HL-60/S4 treated with retinoic acid at 250 ng/mL for 4 days and 3 days (cell line): ENCODE measurements around the gene HBA2.
"Not testable (repeated sequence)": the region's sequence is repeated elsewhere in the genome, so short reads cannot be mapped to it uniquely, and the experiment has no call there.

ENCODE experiments used
- in situ Hi-C: fragments of 300-500 bp; cut with MboI; formaldehyde crosslinking; loops from 2 replicates; pipeline ENCODE4 v1.7.0; 2022; ENCODE audit warnings: low sequenced_read_pairs

Gene HBA2

GRCh38 chr16:173928-174769, 1.5 kb downstream of the HBA2 start:
- in situ Hi-C loops = not testable (repeated sequence)

DNA sequence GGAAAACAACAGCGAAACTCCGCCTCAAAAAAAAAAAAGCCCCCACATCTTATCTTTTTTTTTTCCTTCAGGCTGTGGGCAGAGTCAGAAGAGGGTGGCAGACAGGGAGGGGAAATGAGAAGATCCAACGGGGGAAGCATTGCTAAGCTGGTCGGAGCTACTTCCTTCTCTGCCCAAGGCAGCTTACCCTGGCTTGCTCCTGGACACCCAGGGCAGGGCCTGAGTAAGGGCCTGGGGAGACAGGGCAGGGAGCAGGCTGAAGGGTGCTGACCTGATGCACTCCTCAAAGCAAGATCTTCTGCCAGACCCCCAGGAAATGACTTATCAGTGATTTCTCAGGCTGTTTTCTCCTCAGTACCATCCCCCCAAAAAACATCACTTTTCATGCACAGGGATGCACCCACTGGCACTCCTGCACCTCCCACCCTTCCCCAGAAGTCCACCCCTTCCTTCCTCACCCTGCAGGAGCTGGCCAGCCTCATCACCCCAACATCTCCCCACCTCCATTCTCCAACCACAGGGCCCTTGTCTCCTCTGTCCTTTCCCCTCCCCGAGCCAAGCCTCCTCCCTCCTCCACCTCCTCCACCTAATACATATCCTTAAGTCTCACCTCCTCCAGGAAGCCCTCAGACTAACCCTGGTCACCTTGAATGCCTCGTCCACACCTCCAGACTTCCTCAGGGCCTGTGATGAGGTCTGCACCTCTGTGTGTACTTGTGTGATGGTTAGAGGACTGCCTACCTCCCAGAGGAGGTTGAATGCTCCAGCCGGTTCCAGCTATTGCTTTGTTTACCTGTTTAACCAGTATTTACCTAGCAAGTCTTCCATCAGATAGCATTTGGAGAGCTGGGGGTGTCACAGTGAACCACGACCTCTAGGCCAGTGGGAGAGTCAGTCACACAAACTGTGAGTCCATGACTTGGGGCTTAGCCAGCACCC, 2.6 kb downstream of the HBA2 start:
- in situ Hi-C loops = no loop called here

- in situ Hi-C loops = not testable (repeated sequence)
Observed at GRCh38 chr16:176006-176405, 3.3 kb downstream of the HBA2 start.

DNA sequence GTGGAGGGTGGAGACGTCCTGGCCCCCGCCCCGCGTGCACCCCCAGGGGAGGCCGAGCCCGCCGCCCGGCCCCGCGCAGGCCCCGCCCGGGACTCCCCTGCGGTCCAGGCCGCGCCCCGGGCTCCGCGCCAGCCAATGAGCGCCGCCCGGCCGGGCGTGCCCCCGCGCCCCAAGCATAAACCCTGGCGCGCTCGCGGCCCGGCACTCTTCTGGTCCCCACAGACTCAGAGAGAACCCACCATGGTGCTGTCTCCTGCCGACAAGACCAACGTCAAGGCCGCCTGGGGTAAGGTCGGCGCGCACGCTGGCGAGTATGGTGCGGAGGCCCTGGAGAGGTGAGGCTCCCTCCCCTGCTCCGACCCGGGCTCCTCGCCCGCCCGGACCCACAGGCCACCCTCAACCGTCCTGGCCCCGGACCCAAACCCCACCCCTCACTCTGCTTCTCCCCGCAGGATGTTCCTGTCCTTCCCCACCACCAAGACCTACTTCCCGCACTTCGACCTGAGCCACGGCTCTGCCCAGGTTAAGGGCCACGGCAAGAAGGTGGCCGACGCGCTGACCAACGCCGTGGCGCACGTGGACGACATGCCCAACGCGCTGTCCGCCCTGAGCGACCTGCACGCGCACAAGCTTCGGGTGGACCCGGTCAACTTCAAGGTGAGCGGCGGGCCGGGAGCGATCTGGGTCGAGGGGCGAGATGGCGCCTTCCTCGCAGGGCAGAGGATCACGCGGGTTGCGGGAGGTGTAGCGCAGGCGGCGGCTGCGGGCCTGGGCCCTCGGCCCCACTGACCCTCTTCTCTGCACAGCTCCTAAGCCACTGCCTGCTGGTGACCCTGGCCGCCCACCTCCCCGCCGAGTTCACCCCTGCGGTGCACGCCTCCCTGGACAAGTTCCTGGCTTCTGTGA, 4.1 kb downstream of the HBA2 start, which contains the start of gene HBA1:
Gene HBA1 (plus strand): TSS at position 204 of the 906 bp plus-strand sequence. CDS start 37 bp downstream, at position 241.
- in situ Hi-C loops = not testable (repeated sequence)

GRCh38 chr16:177394-177822, 4.7 kb downstream of the HBA2 start:
- in situ Hi-C loops = no loop called here

- in situ Hi-C loops = no loop called here
Observed at GRCh38 chr16:177981-178667, 5.4 kb downstream of the HBA2 start.

DNA sequence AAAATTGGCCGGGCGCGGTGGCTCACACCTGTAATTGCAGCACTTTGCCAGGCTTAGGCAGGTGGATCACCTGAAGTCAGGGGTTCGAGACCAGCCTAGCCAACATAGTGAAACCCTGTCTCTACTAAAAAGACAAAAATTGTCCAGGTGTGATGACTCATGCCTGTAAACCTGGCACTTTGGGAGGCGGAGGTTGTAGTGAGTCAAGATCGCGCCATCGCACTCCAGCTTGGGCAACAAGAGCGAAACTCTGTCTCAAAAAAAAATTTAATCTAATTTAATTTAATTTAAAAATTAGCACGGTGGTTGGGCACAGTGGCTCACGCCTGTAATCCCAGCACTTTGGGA, 6.0 kb downstream of the HBA2 start:
- in situ Hi-C loops = no loop called here

- in situ Hi-C loops = no loop called here
Observed at GRCh38 chr16:179211-180092, 6.8 kb downstream of the HBA2 start.

GRCh38 chr16:180101-180675, 7.5 kb downstream of the HBA2 start, which contains the start of gene HBQ1:
Gene HBQ1 (plus strand): TSS chr16:180459. CDS start chr16:180487, 28 bp downstream.
- in situ Hi-C loops = no loop called here

DNA sequence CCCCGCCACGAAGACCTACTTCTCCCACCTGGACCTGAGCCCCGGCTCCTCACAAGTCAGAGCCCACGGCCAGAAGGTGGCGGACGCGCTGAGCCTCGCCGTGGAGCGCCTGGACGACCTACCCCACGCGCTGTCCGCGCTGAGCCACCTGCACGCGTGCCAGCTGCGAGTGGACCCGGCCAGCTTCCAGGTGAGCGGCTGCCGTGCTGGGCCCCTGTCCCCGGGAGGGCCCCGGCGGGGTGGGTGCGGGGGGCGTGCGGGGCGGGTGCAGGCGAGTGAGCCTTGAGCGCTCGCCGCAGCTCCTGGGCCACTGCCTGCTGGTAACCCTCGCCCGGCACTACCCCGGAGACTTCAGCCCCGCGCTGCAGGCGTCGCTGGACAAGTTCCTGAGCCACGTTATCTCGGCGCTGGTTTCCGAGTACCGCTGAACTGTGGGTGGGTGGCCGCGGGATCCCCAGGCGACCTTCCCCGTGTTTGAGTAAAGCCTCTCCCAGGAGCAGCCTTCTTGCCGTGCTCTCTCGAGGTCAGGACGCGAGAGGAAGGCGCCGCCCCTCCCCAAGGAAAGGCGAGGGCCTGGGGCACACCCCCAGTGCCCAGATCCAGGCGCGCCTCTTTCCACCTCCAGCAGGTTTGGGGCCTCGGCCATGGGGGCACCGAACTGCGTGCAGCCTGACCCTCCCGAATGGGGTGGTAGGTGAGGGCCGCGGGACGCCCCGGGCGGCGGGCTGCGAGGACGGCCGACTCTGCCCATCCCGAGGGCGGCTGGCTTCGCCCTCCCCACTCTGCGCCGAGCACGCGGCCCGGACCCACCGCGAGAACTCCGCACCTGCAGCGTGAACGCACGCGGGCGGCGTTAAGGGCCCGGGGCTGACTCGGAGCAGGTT, 8.2 kb downstream of the HBA2 start:
- in situ Hi-C loops = no loop called here

DNA sequence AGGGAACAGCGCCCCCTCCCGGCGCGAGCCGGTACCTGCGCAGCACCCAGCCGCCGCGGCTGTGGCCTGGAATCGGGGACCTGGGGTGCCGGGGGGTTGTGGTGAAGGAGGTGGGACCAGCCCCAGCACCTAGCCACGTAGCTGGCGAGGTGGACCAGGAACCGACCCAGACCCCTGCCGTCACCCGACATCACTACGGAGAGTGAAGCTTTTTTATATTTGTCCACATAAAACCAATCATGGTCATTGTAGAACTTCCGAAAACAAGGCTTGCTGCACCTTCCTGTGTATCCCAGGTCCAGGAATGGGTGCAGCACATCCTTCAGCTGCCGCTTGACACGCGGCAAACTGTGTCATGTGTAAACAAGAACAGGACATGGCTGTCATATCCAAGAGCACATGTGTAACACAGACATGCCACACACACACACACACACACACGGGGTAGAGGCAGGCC, 8.9 kb downstream of the HBA2 start:
- in situ Hi-C loops = no loop called here

GRCh38 chr16:183005-183404, 10.3 kb downstream of the HBA2 start:
- in situ Hi-C loops = no loop called here

GRCh38 chr16:185213-185612, 12.5 kb downstream of the HBA2 start:
- in situ Hi-C loops = no loop called here

DNA sequence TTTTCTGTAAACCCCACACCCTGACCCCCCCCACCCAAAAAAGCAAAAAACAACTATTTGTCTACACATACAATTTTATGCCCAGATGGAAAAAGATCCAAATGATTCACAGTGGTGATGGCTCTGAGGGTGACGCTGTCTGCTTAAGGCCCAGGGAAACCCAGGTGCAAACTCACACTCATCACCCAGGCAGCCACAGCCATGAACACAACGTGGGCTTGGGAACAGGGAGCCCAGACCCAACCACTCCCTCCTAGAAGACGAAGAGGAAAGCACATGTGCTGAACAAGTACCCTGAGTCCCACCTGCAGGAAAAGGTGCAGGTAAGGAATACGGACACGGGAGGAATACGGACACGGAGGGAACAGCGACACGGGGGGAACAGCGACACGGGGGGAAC, 13.0 kb downstream of the HBA2 start:
- in situ Hi-C loops = no loop called here

DNA sequence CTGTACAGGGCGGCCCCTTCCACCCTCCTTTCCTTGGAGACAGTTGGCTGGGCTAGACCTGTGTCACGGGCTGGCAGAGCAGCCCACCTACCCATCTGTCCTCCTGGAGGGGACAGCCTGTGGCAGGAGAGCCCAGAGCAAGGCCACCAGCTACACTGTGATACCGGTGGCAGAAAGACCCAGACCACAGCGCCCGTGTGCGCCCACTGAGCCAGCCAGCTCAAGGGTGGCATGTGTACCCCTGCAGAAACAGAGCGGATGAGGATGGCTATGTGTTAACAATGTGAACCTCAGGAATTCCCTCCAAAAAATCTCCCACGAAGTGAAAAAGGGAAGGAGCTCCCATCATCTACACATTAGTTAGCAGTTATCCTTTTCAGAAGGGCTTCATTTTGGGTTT, 14.7 kb downstream of the HBA2 start:
- in situ Hi-C loops = no loop called here

DNA sequence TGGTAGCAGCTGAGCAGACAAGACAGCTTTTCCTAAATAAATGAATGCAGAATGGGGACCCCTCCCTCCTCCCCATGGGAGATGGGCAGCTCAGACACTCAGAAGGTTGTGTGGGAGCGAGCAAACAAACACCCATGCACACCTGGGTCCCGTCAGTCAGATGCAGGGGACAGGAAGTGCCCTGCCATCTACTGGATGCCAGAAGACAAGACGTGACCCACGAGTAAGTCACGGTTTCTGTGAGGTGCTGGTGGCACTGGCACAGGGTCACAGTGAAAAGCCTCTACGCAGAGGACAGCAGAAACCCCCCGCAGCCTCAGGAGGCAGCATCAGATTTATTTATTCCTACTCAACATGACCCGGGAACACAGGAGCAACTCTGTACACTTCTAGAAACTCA, 16.0 kb downstream of the HBA2 start:
- in situ Hi-C loops = no loop called here

GRCh38 chr16:189604-190186, 17.0 kb downstream of the HBA2 start:
- in situ Hi-C loops = no loop called here
